GM18505 (cell line): Measurements from ENCODE around the gene THSD7A.

Experiments used
- ATAC-seq: cut with Tn5 transposase; IDR thresholded peaks from one replicate; pipeline ENCODE4 v1.9.1; 2021; ENCODE audit not compliant: unreplicated experiment
- POLR2A ChIP-seq: IDR thresholded peaks from 4 replicates; pipeline ENCODE4 v1.6.1; 2011; ENCODE audit warnings: borderline replicate concordance; ENCODE audit not compliant: insufficient read depth, insufficient read length; ENCODE audit errors: extremely low read depth

The THSD7A gene

GRCh38 chr7:11427686-11428273, 404.2 kb downstream of the THSD7A start:
- no peak for TF ChIP-seq POLR2A

GRCh38 chr7:11424006-11424405, 408.0 kb downstream of the THSD7A start:
- ATAC-seq = no peak
- TF ChIP-seq POLR2A = no peak

More at GRCh38 chr7:11427686-11428273, 404.2 kb downstream of the THSD7A start:
- peak; percentile 70 for ATAC-seq

GRCh38 chr7:11420049-11420448, 411.9 kb downstream of the THSD7A start:
- ATAC-seq = no peak
- TF ChIP-seq POLR2A = no peak

GRCh38 chr7:11416641-11417458, 415.1 kb downstream of the THSD7A start:
- TF ChIP-seq POLR2A = no peak
- no peak for ATAC-seq

- no peak for TF ChIP-seq POLR2A
- no peak for ATAC-seq
Observed at GRCh38 chr7:11415101-11415500, 416.9 kb downstream of the THSD7A start.

- no peak for ATAC-seq
- no peak for TF ChIP-seq POLR2A
Observed at GRCh38 chr7:11413901-11414300, 418.1 kb downstream of the THSD7A start.

- ATAC-seq = no peak
- no peak for TF ChIP-seq POLR2A
Observed at GRCh38 chr7:11412036-11412435, 420.0 kb downstream of the THSD7A start.

GRCh38 chr7:11410656-11411644, 421.0 kb downstream of the THSD7A start:
- TF ChIP-seq POLR2A = no peak
- no peak for ATAC-seq

GRCh38 chr7:11404355-11404754, 427.6 kb downstream of the THSD7A start:
- no peak for ATAC-seq

GRCh38 chr7:11403781-11404180, 428.2 kb downstream of the THSD7A start:
- ATAC-seq = no peak
- TF ChIP-seq POLR2A = no peak

More at GRCh38 chr7:11404355-11404754, 427.6 kb downstream of the THSD7A start:
- TF ChIP-seq POLR2A = no peak

GRCh38 chr7:11394438-11394837, 437.6 kb downstream of the THSD7A start:
- ATAC-seq = no peak
- no peak for TF ChIP-seq POLR2A

- ATAC-seq = no peak
Observed at GRCh38 chr7:11379641-11380040, 452.4 kb downstream of the THSD7A start.

GRCh38 chr7:11376529-11376928, 455.5 kb downstream of the THSD7A start:
- no peak for TF ChIP-seq POLR2A
- ATAC-seq = no peak

More at GRCh38 chr7:11379641-11380040, 452.4 kb downstream of the THSD7A start:
- no peak for TF ChIP-seq POLR2A
